ENCODE measurements around the gene EIF3A.
"Not testable (repeated sequence)": the region's sequence is repeated elsewhere in the genome, so short reads cannot be mapped to it uniquely, and the experiment has no call there.

EIF3A gene

GRCh38 chr10:119051775-119052174, 28.8 kb downstream of the EIF3A start:
- no peak for DNase-seq (ENCODE audit: low spot score)

GRCh38 chr10:119049777-119050176, 30.8 kb downstream of the EIF3A start:
- DNase-seq (ENCODE audit: low spot score) = no peak

GRCh38 chr10:119049361-119049760, 31.3 kb downstream of the EIF3A start:
- no peak for DNase-seq (ENCODE audit: low spot score)

- DNase-seq (ENCODE audit: low spot score) = no peak
Measured at GRCh38 chr10:119045561-119045960, 35.1 kb downstream of the EIF3A start.

GRCh38 chr10:119042169-119042568, 38.4 kb downstream of the EIF3A start:
- no peak for DNase-seq (ENCODE audit: low spot score)

- no peak for DNase-seq (ENCODE audit: low spot score)
Measured at GRCh38 chr10:119041326-119041725, 39.3 kb downstream of the EIF3A start.

GRCh38 chr10:119039161-119039560, 41.5 kb downstream of the EIF3A start:
- no peak for DNase-seq (ENCODE audit: low spot score)

- DNase-seq (ENCODE audit: low spot score) = no peak
Measured at GRCh38 chr10:119031496-119032059, 49.0 kb downstream of the EIF3A start.

- DNase-seq (ENCODE audit: low spot score) = peak; percentile 79
Measured at GRCh38 chr10:119030421-119031250, 50.0 kb downstream of the EIF3A start.

- DNase-seq (ENCODE audit: low spot score) = peak; percentile 82
Measured at GRCh38 chr10:119029613-119030420, 50.8 kb downstream of the EIF3A start, which contains the start of gene NANOS1. Gene NANOS1 (plus strand): TSS chr10:119029714. CDS start chr10:119029802, 88 bp downstream.

GRCh38 chr10:119028900-119029612, 51.6 kb downstream of the EIF3A start:
- peak; percentile 96 for DNase-seq (ENCODE audit: low spot score)

GRCh38 chr10:119028445-119028899, 52.1 kb downstream of the EIF3A start:
- not testable (repeated sequence) for DNase-seq (ENCODE audit: low spot score)

GRCh38 chr10:119026301-119027110, 54.1 kb downstream of the EIF3A start:
- no peak for DNase-seq (ENCODE audit: low spot score)

GRCh38 chr10:119025776-119026175, 54.8 kb downstream of the EIF3A start:
- DNase-seq (ENCODE audit: low spot score) = no peak

- no peak for DNase-seq (ENCODE audit: low spot score)
Measured at GRCh38 chr10:119025336-119025735, 55.3 kb downstream of the EIF3A start.

- no peak for DNase-seq (ENCODE audit: low spot score)
Measured at GRCh38 chr10:119024882-119025281, 55.7 kb downstream of the EIF3A start.

GRCh38 chr10:119023553-119023868, 57.1 kb downstream of the EIF3A start:
- DNase-seq (ENCODE audit: low spot score) = no peak

GRCh38 chr10:119022846-119023552, 57.6 kb downstream of the EIF3A start:
- no peak for DNase-seq (ENCODE audit: low spot score)

GRCh38 chr10:119020627-119020946, 60.0 kb downstream of the EIF3A start:
- no peak for DNase-seq (ENCODE audit: low spot score)

- no peak for DNase-seq (ENCODE audit: low spot score)
Measured at GRCh38 chr10:119007211-119007574, 73.4 kb downstream of the EIF3A start.
